Measurements from ENCODE around the gene CD180. TPM values are rescaled to one million over a fixed set of nuclear protein-coding genes. Genes with fewer than 3 reads are reported as not detected.

Gene CD180
- total RNA-seq, 6 donors from 2014 or later: 1.00 to 4.8 (median 1.9) TPM

- WGBS, 2 donors: 77 to 90% methylated on average over 1 of the region's 1 CpG
- no peak for ATAC-seq (ENCODE audit: low FRiP score in 2 of 2)
- no peak overlapping the region for H3K4me3 ChIP-seq
- peaks cover 16 to 82% (median 43%) of the 10 kb centered on the region in 4 donors for H3K36me3 ChIP-seq
- no peaks in the 10 kb centered on the region for H3K27me3 ChIP-seq
- H3K27ac ChIP-seq: no peak overlapping the region
- peaks cover 0 to 3% (median 0%) of the 10 kb centered on the region in 4 donors for H3K4me1 ChIP-seq
- DNase-seq: no peak
- H3K9me3 ChIP-seq: no peaks in the 10 kb centered on the region
- TF ChIP-seq, protein P1, sequence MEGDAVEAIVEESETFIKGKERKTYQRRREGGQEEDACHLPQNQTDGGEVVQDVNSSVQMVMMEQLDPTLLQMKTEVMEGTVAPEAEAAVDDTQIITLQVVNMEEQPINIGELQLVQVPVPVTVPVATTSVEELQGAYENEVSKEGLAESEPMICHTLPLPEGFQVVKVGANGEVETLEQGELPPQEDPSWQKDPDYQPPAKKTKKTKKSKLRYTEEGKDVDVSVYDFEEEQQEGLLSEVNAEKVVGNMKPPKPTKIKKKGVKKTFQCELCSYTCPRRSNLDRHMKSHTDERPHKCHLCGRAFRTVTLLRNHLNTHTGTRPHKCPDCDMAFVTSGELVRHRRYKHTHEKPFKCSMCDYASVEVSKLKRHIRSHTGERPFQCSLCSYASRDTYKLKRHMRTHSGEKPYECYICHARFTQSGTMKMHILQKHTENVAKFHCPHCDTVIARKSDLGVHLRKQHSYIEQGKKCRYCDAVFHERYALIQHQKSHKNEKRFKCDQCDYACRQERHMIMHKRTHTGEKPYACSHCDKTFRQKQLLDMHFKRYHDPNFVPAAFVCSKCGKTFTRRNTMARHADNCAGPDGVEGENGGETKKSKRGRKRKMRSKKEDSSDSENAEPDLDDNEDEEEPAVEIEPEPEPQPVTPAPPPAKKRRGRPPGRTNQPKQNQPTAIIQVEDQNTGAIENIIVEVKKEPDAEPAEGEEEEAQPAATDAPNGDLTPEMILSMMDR (IDR thresholded peaks at IDR 0.05): no peak
- TF ChIP-seq EP300 (IDR thresholded peaks at IDR 0.05) (no peak), POLR2A (IDR thresholded peaks at IDR 0.05) (no peak), POLR2AphosphoS5 (IDR thresholded peaks at IDR 0.05) (no peak)
These were observed 50.0 kb downstream of the CD180 start for GRCh38 chr5:67146574-67146973.

DNA sequence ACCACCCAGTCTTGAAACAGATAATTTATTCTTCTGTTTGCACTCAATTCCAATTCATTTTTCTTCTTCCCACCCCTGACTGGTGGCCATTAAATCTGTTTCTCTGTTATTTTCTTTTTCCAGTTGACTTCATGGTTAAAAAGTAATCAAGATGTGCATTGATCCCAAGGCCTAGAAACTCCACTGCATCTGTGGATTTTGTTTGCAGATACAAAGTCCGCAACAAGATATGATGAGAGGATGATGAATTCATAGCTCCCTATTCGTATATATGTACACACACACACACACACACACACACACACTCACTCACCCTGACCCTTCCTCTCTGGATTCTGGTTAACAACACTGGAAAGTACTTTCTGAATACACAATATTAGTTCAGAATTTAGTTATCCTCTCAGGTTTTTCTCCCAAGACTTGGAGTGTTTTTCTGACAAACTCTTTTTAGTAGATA lies 52.4 kb downstream of the CD180 start:
- Histone ChIP-seq H3K9me3 (no peaks in the 10 kb centered on the region), H3K27ac (no peak overlapping the region), H3K4me3 (no peak overlapping the region), H3K4me1 (no peaks in the 10 kb centered on the region), H3K27me3 (no peaks in the 10 kb centered on the region), H3K36me3 (peaks cover 16 to 70% (median 40%) of the 10 kb centered on the region in 4 donors)
- 89 to 96% methylated on average over 2 of the region's 2 CpGs for WGBS, 2 donors
- ATAC-seq (ENCODE audit: low FRiP score in 2 of 2): no peak
- TF ChIP-seq, protein P1 (IDR thresholded peaks at IDR 0.05): no peak
- TF ChIP-seq POLR2A (IDR thresholded peaks at IDR 0.05): no peak
- DNase-seq: no peak

- Histone ChIP-seq H3K9me3 (no peaks in the 10 kb centered on the region), H3K36me3 (peaks cover 16 to 74% (median 42%) of the 10 kb centered on the region in 4 donors), H3K27ac (no peak overlapping the region), H3K27me3 (no peaks in the 10 kb centered on the region), H3K4me3 (no peak overlapping the region), H3K4me1 (no peaks in the 10 kb centered on the region)
- ATAC-seq (ENCODE audit: low FRiP score in 2 of 2) (no peak), DNase-seq (no peak)
- TF ChIP-seq POLR2A (IDR thresholded peaks at IDR 0.05) (no peak), EP300 (IDR thresholded peaks at IDR 0.05) (no peak), POLR2AphosphoS5 (IDR thresholded peaks at IDR 0.05) (no peak)
- TF ChIP-seq, protein P1 (IDR thresholded peaks at IDR 0.05): no peak
- 94 to 96% methylated on average over 2 of the region's 2 CpGs for WGBS, 2 donors
These were observed 53.0 kb downstream of the CD180 start for GRCh38 chr5:67143549-67143948.

DNA sequence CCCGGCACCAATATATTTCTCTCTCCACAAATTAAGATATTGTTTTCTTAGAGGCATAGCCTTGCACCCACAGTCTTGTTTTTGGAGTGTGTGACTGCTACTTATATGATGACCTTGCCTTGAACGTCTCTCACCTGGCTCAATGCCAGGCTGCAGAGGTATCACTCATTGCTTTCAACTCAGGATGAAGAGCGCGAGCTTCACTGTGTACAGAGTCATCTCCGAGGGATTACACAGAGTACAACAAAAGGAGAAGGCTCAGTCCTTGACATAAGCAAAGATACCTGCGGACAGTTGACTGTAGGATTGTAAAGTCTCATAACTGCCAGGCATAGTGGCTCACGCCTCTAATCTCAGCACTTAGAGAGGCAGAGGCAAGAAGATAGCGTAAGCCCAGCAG lies 53.8 kb downstream of the CD180 start:
- peaks cover 16 to 78% (median 49%) of the 10 kb centered on the region in 4 donors for H3K36me3 ChIP-seq

DNA sequence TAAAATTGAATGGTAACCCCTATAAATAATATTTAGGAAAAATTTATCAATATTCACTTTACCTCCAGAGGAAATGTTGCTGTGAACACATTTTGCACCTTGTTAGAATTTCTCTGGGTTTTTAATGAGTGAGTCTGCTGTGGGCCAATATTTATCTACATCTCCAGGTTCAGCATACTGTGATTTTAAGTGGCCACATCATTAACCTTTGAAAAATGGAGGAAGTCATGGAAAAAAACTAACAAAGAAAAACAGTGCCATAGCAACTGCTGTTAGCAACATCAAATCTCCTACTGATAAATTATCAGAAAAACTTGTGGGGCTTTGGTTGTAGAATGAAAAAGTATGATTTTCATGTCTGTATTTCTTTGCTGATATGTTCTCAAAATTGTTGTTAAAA lies 55.0 kb downstream of the CD180 start:
- Histone ChIP-seq H3K27me3 (no peaks in the 10 kb centered on the region), H3K4me1 (no peaks in the 10 kb centered on the region), H3K36me3 (peaks cover 13 to 82% (median 59%) of the 10 kb centered on the region in 4 donors), H3K4me3 (no peak overlapping the region), H3K27ac (no peak overlapping the region), H3K9me3 (no peaks in the 10 kb centered on the region)
- DNase-seq: no peak
- no peak for ATAC-seq (ENCODE audit: low FRiP score in 2 of 2)
- TF ChIP-seq EP300 (IDR thresholded peaks at IDR 0.05): no peak

More for the DNA sequence above, 53.8 kb downstream of the CD180 start:
- no peak for TF ChIP-seq EP300 (IDR thresholded peaks at IDR 0.05)
- TF ChIP-seq, protein P1 (IDR thresholded peaks at IDR 0.05): no peak
- TF ChIP-seq POLR2AphosphoS5 (IDR thresholded peaks at IDR 0.05): no peak
- H3K4me3 ChIP-seq: no peak overlapping the region
- no peaks in the 10 kb centered on the region for H3K27me3 ChIP-seq
- DNase-seq (no peak), ATAC-seq (ENCODE audit: low FRiP score in 2 of 2) (no peak)
- H3K27ac ChIP-seq: no peak overlapping the region
- H3K4me1 ChIP-seq: no peaks in the 10 kb centered on the region
- WGBS, 2 donors: 86 to 90% methylated on average over 8 of the region's 8 CpGs
- H3K9me3 ChIP-seq: no peaks in the 10 kb centered on the region
